T-helper 17 cell (primary cell): ENCODE results near the gene CPEB1. TPM values are rescaled to one million over a fixed set of nuclear protein-coding genes. Genes with fewer than 3 reads are reported as not detected.
A peak's percentile ranks its signal among the peaks of the same experiment; 100 is the strongest.
"Not testable (repeated sequence)": the region's sequence is repeated elsewhere in the genome, so short reads cannot be mapped to it uniquely, and the experiment has no call there.

Experiments
- ATAC-seq: fragments of 150-1000 bp; cut with Tn5 transposase; 2 replicates; pipeline ENCODE4 v1.10.0; 2021; ENCODE audit warnings: mild to moderate bottlenecking, moderate library complexity
- DNase-seq, 3 donors: peaks; one replicate each; pipeline versions ENCODE4 v3.0.0 to v3.0.0-alpha.2; 2020 to 2021
- H3K9me3 ChIP-seq: one replicate; pipeline ENCODE4 v1.7.0; 2013; ENCODE audit warnings: low read length, mild to moderate bottlenecking; ENCODE audit not compliant: control insufficient read depth, poor library complexity, severe bottlenecking
- H3K27ac Mint-ChIP-seq: one replicate; pipeline ENCODE4 v1.8.0; 2022; ENCODE audit warnings: mild to moderate bottlenecking, moderate library complexity, mixed read lengths
- H3K27me3 Mint-ChIP-seq: one replicate; pipeline ENCODE4 v1.8.0; 2022; ENCODE audit warnings: mixed read lengths
- H3K36me3 Mint-ChIP-seq: one replicate; pipeline ENCODE4 v1.8.0; 2022; ENCODE audit warnings: low read depth, mixed read lengths
- H3K4me1 Mint-ChIP-seq: one replicate; pipeline ENCODE4 v1.8.0; 2022; ENCODE audit warnings: mild to moderate bottlenecking, mixed read lengths
- H3K4me3 Mint-ChIP-seq: one replicate; pipeline ENCODE4 v1.8.0; 2022; ENCODE audit warnings: mild to moderate bottlenecking, moderate library complexity, mixed read lengths
- total RNA-seq, 4 donors: library from RNA in 2 of 4; stranded (reverse) in 2 of 4; gene quantifications; one replicate each; pipeline ENCODE4 v1.2.3 and lab custom pipeline; 2022 to 2026

The CPEB1 gene
- total RNA-seq, 2 donors from 2014 or later, result 0.32 to 0.50 TPM

GRCh38 chr15:82544431-82544830 lies 102.7 kb downstream of the CPEB1 start:
- H3K9me3 ChIP-seq, result no peaks in the 10 kb centered on the region
- Mint-ChIP-seq H3K36me3 (no peaks in the 10 kb centered on the region), H3K27ac (no peak overlapping the region), H3K4me1 (peaks cover 8% of the 10 kb centered on the region), H3K27me3 (peaks cover 5% of the 10 kb centered on the region), H3K4me3 (no peak overlapping the region)
- ATAC-seq (no peak), DNase-seq (no peak)

GRCh38 chr15:82543160-82543559 lies 104.0 kb downstream of the CPEB1 start:
- Mint-ChIP-seq H3K27ac (peak overlapping the region; percentile 11), H3K36me3 (peaks cover 3% of the 10 kb centered on the region), H3K4me1 (peaks cover 16% of the 10 kb centered on the region), H3K27me3 (peaks cover 5% of the 10 kb centered on the region), H3K4me3 (peak overlapping the region; percentile 55)
- H3K9me3 ChIP-seq, result no peaks in the 10 kb centered on the region
- no peak for ATAC-seq
- no peak for DNase-seq

GRCh38 chr15:82540984-82541431 lies 106.2 kb downstream of the CPEB1 start:
- peaks cover 14% of the 10 kb centered on the region for H3K36me3 Mint-ChIP-seq
- DNase-seq (no peak), ATAC-seq (no peak)
- no peaks in the 10 kb centered on the region for H3K9me3 ChIP-seq
- peak overlapping the region; percentile 95 for H3K27ac Mint-ChIP-seq
- H3K27me3 Mint-ChIP-seq, result peaks cover under 1% of the 10 kb centered on the region
- H3K4me3 Mint-ChIP-seq, result peak overlapping the region; percentile 94
- H3K4me1 Mint-ChIP-seq, result peaks cover 26% of the 10 kb centered on the region

GRCh38 chr15:82540055-82540983 lies 106.8 kb downstream of the CPEB1 start, which contains the start of gene RPS17:
RPS17 (minus strand) TSS chr15:82540457; CDS start chr15:82540428, 29 bp downstream.
- peak; percentile 96 for ATAC-seq
- H3K4me1 Mint-ChIP-seq, result peaks cover 26% of the 10 kb centered on the region

GRCh38 chr15:82539691-82540054 lies 107.5 kb downstream of the CPEB1 start:
- DNase-seq (no peak), ATAC-seq (peak; percentile 6)
- Mint-ChIP-seq H3K27ac (peak overlapping the region; percentile 95), H3K4me1 (peaks cover 26% of the 10 kb centered on the region), H3K27me3 (no peaks in the 10 kb centered on the region), H3K36me3 (peaks cover 14% of the 10 kb centered on the region), H3K4me3 (peak overlapping the region; percentile 94)
- H3K9me3 ChIP-seq, result no peaks in the 10 kb centered on the region

More at GRCh38 chr15:82540055-82540983, 106.8 kb downstream of the CPEB1 start, which contains the start of gene RPS17:
- H3K36me3 Mint-ChIP-seq, result peaks cover 14% of the 10 kb centered on the region
- H3K9me3 ChIP-seq, result no peaks in the 10 kb centered on the region
- peak within 1 kb of the TSS; percentile 94 for H3K4me3 Mint-ChIP-seq
- peak; percentile 98 to 100 (median 99) for DNase-seq
- H3K27ac Mint-ChIP-seq, result peak within 1 kb of the TSS; percentile 95
- no peaks in the 10 kb centered on the region for H3K27me3 Mint-ChIP-seq

- Mint-ChIP-seq H3K4me1 (peaks cover 26% of the 10 kb centered on the region), H3K4me3 (peak overlapping the region; percentile 94), H3K27me3 (no peaks in the 10 kb centered on the region), H3K27ac (peak overlapping the region; percentile 95), H3K36me3 (peaks cover 14% of the 10 kb centered on the region)
- no peak for DNase-seq
- no peaks in the 10 kb centered on the region for H3K9me3 ChIP-seq
- no peak for ATAC-seq
Measured at GRCh38 chr15:82538961-82539690, 108.0 kb downstream of the CPEB1 start.

- ATAC-seq (no peak), DNase-seq (no peak)
- H3K9me3 ChIP-seq, result no peaks in the 10 kb centered on the region
- H3K27me3 Mint-ChIP-seq, result no peaks in the 10 kb centered on the region
- peak overlapping the region; percentile 31 for H3K4me3 Mint-ChIP-seq
- peak overlapping the region; percentile 68 for H3K27ac Mint-ChIP-seq
- H3K36me3 Mint-ChIP-seq, result peaks cover 14% of the 10 kb centered on the region
- peaks cover 24% of the 10 kb centered on the region for H3K4me1 Mint-ChIP-seq
Measured at GRCh38 chr15:82537351-82537908, 109.7 kb downstream of the CPEB1 start.

- no peak for ATAC-seq
- Mint-ChIP-seq H3K27me3 (no peaks in the 10 kb centered on the region), H3K4me3 (peak overlapping the region; percentile 31), H3K4me1 (peaks cover 24% of the 10 kb centered on the region), H3K36me3 (peaks cover 14% of the 10 kb centered on the region), H3K27ac (peak overlapping the region; percentile 68)
- H3K9me3 ChIP-seq, result no peaks in the 10 kb centered on the region
- no peak for DNase-seq
Measured at GRCh38 chr15:82536409-82537350, 110.5 kb downstream of the CPEB1 start.

- Mint-ChIP-seq H3K4me3 (no peak overlapping the region), H3K4me1 (peaks cover 24% of the 10 kb centered on the region), H3K27me3 (no peaks in the 10 kb centered on the region), H3K36me3 (peaks cover 14% of the 10 kb centered on the region), H3K27ac (peak overlapping the region; percentile 68)
- ATAC-seq (no peak), DNase-seq (no peak)
- H3K9me3 ChIP-seq, result no peaks in the 10 kb centered on the region
Measured at GRCh38 chr15:82535566-82536408, 111.4 kb downstream of the CPEB1 start.

GRCh38 chr15:82535151-82535550 lies 112.0 kb downstream of the CPEB1 start:
- H3K9me3 ChIP-seq, DNase-seq, H3K27me3 Mint-ChIP-seq, ATAC-seq, H3K4me3 Mint-ChIP-seq, H3K27ac Mint-ChIP-seq: not testable (repeated sequence)
- Mint-ChIP-seq H3K4me1 (peaks cover 27% of the 10 kb centered on the region), H3K36me3 (peaks cover 14% of the 10 kb centered on the region)

GRCh38 chr15:82534457-82534861 lies 112.7 kb downstream of the CPEB1 start:
- not testable (repeated sequence) for H3K4me3 Mint-ChIP-seq, ATAC-seq, H3K9me3 ChIP-seq, DNase-seq, H3K27me3 Mint-ChIP-seq
- H3K36me3 Mint-ChIP-seq, result peaks cover 14% of the 10 kb centered on the region
- H3K4me1 Mint-ChIP-seq, result peaks cover 27% of the 10 kb centered on the region
- peak overlapping the region; percentile 2 for H3K27ac Mint-ChIP-seq
